HG03342 (cell line): Measurements from ENCODE around the gene TEX26.

Experiments used
- ATAC-seq: cut with Tn5 transposase; IDR thresholded peaks from one replicate; pipeline ENCODE4 v1.9.1; 2021; ENCODE audit warnings: mild to moderate bottlenecking, moderate library complexity; ENCODE audit not compliant: unreplicated experiment

The TEX26 gene

DNA sequence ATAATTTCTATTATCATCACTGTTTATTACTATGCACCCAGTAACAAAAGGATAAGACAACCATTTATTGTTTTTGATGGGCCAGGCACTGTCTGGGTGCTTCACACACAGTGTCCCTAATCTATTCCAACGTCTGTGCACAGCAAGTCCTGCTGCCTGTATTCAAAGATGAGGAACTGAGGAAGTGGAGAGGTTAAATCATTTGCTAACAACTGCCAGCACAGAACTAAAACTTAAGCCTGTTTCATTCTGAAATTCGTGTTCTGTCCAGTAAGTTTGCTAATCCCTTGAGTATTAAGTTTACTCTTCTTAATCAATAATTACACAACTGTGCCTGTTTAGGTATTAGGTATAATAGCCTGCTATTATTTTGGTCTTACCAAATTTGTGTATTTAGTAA, 41.9 kb downstream of the TEX26 start:
- no peak for ATAC-seq

- no peak for ATAC-seq
Observed at GRCh38 chr13:30976025-30976424, 43.6 kb downstream of the TEX26 start.

DNA sequence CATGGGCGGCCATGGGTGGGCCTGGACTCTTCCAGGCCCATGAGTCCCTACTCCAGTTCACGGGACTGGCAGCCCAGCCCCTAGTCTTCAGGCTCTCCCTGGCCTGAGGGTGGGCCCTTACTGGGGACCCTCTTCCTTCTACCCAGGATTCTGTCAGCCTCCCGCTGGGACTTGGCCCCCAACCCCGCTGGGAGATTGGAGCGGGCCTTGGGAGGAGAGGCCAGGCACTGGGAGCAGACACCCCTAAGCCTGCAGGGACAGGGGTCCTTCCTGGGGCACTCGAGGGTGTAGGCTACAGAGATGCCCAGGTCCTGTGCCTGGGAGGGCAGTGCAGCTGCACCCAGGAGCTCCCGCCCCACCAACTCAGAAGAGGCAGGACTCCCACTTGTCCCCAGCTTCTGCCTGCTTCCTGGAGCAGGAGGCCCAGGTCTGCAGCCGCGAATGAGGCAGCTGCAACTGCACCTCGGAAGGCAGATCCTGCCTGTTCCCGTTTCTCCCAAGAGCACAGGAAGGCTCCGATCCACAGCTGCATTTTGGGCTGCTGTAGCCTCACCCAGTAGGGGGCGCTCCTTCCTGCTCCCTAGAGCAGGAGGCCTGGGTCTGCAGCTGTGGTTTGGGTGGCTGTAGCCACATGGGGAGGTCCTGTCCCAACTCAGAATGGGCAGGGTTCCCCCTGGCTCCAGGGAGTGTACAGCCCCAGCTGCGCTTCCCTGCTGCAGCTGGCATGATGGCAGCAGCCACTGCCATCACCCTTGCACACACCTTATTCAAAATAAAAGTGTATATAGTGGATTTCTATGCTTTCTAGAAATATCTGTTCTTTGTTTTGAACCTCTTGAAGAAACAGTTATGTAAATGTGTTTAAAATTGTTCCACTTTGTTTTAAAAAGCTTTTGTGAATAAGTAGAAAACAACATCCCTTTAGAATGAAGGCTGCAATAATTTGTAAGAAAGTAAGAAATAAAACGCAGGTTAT, 46.8 kb downstream of the TEX26 start:
- ATAC-seq = no peak

GRCh38 chr13:30982506-30982905, 50.0 kb downstream of the TEX26 start:
- ATAC-seq = no peak

GRCh38 chr13:30982906-30983305, 50.5 kb downstream of the TEX26 start:
- ATAC-seq = no peak

DNA sequence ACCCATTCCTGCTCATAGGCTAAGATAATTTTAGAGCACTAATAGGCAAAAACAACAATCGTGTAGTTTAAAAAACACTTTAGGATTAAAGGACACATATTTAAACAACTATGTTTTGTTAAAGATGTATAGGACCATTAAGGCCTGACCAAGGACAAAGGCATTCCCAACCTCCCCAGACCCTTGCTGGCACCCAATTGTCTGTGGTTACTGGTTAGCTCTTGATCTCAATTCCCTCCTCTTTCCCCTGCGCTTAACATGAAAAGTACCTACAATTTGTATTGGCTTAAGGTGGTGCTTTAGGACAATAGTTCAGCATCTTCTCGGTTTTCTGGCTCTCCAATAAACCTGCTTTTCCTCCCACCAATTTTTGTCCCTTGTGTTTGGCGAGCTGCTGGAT, 51.0 kb downstream of the TEX26 start:
- no peak for ATAC-seq

- no peak for ATAC-seq
Observed at GRCh38 chr13:30984620-30985019, 52.2 kb downstream of the TEX26 start.

DNA sequence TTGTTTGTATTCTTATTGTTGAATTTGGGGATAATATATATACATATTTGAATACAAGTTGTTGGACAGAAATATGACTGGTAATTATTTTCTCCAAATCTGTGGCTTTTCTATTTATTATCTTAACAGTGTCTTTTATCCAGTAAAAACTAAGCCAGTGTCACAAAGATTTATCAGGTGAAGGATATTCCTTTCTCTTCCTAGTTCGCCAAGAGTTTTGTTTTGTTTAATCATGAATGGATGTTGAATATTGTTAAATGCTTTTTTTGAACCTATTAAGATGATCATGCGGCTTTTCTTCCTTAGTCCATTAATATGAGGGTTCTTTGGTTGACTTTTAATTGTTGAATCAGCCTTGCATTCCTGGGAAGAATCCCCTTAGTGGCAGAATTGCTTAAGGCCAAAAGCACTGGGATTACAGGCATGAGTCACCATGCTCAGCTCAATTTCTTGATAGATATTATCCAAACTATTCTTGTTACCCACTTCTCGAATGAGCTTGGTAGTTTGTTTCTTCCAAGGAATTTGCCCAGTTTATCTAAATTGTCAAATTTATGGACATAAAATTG, 53.3 kb downstream of the TEX26 start:
- no peak for ATAC-seq

DNA sequence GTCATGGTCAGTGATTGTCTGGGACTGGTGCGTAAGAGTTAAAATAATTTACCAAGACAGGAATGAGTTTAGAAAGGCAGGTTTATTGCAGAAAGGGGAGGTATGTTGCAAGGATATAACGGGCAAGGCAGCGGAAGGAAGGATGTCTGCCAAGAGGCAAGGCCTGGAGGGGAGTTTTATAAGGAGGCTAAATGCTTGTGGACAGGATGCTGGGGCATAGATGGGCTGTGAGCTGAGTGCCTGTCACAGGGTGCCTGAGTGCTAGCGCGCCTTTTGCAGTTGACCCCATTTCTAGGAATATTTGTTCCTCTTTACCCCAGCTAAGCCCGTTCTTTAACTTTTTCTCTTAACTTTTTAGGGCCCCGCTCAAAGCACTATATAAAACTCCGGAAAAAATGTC, 58.7 kb downstream of the TEX26 start:
- no peak for ATAC-seq

DNA sequence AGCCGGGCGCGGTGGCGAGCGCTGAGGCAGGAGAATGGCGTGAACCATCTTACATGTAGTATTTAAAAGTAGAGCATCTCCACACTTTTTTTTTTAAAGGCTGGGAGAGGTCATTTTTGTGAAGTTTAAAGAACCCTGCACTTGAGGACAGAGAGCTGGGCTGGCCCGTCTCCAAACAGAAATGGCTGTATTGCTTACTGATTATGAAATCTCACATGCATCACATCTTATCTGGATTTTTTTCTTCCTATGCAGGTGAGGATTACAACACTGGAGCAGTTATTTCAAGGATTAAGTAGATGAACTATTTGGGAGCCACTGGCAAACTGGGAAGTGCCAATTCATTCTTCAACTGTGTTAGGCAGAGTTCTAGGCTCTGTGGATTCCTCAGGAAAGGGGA, 59.5 kb downstream of the TEX26 start:
- no peak for ATAC-seq

- no peak for ATAC-seq
Observed at GRCh38 chr13:30995331-30995730, 62.9 kb downstream of the TEX26 start.

- no peak for ATAC-seq
Observed at GRCh38 chr13:30997697-30998096, 65.2 kb downstream of the TEX26 start.

DNA sequence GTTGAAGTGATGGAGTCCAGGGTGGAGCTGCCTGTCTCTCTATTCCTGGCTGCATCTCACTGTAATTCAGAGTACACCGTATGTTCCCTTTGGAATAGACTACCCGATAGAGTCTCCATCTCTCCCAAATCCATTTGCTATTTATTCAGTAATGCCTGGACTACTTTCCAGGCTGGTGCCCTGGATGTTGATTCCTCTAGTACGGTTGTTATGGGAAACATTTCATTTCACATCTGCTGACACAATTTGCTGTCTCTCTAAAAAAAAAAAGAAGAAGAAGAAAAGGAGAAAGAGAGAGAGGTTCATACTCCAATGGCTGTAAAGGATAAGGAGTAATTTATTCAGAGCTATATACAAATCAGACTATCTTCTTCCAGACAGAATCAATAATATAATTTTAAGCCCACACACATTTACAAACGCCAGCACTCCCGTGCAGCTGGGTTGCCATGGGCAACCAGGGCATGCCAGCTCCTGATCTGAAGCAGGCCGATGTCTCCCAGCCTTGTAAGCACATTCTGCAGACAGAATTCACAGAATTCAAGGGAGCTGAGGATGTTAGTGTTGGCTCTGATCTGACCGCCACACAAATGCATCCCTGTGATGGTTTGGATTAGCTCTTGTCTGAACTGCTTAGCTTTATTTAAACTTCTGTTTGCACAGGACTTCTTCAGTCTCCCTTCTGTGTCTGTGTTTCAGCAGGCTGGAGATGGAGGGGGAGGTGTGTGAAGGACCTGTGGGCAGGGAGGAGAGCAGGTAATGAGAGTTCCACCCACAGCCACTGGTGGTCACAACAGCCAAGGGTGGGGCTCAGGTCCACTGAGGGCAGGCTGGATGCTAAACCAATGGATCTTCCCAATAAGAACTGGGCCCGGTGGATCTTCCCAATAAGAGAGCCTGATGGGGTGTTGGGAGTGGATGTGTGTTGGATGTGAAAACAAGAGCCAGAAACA, 66.0 kb downstream of the TEX26 start:
- ATAC-seq = no peak

GRCh38 chr13:31000889-31001288, 68.4 kb downstream of the TEX26 start:
- ATAC-seq = no peak

DNA sequence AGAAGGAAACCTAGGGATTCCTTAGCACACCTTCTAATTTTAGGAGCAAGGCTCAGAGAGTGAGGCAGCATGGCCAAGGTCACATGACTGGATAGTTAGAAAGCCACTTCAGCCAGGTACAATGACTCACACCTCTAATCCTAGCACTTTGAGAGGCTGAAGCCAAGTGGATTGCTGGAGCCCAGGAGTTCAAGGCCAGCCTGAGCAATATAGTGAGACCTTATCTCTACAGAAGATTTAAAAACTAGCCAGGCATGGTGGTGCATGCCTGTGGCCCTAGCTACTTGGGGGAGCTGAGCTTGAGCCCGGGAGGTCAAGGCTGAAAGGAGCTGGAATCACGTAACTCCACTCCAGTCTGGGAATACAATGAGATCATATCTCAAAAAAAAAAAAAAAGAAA, 69.2 kb downstream of the TEX26 start:
- no peak for ATAC-seq

DNA sequence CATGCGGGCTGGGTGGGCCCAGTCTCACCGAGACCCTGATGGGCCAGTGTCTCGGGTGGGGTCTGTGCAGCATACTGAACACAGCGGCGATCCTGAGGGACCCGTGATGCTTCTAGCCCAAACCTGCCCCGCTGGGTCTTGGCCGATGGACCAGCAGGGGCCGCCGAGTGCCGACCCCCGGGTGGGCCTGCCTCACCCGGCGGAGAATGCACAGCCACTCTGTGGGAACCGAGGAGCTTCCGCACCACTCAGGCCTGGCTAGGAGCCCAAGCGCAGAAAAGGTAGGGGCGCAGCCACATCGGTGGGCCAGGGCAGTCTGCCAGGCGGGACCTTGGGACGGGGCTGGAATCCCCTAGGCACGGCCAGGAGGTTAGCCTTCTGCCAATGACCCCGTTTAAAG, 72.6 kb downstream of the TEX26 start:
- no peak for ATAC-seq

DNA sequence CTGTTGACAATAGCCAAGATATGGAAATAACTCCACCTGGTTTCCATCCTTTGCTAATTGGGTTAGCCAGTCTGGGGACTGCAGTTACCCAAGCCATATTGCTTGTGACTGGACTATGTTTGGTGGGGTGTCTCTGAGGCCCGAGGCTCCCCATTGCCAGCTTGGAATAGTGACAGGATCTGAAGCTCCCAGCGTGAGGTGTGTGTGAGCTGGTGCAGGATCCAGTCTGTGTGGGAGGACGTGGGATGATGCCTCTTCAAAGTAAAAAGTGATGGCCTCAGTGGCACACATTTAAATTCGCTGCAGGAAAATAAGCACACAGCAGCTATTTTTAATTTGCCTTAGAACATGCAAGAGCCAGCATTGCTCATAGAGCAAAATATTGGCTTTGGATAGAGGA, 75.0 kb downstream of the TEX26 start:
- no peak for ATAC-seq

- no peak for ATAC-seq
Observed at GRCh38 chr13:31008400-31009115, 76.1 kb downstream of the TEX26 start.

- no peak for ATAC-seq
Observed at GRCh38 chr13:31009166-31009565, 76.7 kb downstream of the TEX26 start.

GRCh38 chr13:31010296-31010695, 77.8 kb downstream of the TEX26 start:
- ATAC-seq = no peak
